ENCODE data around the gene MGRN1.

- TF ChIP-seq, protein P1, sequence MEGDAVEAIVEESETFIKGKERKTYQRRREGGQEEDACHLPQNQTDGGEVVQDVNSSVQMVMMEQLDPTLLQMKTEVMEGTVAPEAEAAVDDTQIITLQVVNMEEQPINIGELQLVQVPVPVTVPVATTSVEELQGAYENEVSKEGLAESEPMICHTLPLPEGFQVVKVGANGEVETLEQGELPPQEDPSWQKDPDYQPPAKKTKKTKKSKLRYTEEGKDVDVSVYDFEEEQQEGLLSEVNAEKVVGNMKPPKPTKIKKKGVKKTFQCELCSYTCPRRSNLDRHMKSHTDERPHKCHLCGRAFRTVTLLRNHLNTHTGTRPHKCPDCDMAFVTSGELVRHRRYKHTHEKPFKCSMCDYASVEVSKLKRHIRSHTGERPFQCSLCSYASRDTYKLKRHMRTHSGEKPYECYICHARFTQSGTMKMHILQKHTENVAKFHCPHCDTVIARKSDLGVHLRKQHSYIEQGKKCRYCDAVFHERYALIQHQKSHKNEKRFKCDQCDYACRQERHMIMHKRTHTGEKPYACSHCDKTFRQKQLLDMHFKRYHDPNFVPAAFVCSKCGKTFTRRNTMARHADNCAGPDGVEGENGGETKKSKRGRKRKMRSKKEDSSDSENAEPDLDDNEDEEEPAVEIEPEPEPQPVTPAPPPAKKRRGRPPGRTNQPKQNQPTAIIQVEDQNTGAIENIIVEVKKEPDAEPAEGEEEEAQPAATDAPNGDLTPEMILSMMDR (IDR thresholded peaks at IDR 0.05; ENCODE audit: borderline replicate concordance, extremely low read depth, low read length, poor library complexity, severe bottlenecking): no peak
- no peak for TF ChIP-seq EZH2 (IDR thresholded peaks at IDR 0.05; ENCODE audit: borderline replicate concordance, low read depth, low read length, severe bottlenecking)
Observed at GRCh38 chr16:4734063-4734729, 109.6 kb downstream of the MGRN1 start, which contains the start of the genes ANKS3 and DNAAF8.
